ENCODE measurements around the gene UFL1.

DNA sequence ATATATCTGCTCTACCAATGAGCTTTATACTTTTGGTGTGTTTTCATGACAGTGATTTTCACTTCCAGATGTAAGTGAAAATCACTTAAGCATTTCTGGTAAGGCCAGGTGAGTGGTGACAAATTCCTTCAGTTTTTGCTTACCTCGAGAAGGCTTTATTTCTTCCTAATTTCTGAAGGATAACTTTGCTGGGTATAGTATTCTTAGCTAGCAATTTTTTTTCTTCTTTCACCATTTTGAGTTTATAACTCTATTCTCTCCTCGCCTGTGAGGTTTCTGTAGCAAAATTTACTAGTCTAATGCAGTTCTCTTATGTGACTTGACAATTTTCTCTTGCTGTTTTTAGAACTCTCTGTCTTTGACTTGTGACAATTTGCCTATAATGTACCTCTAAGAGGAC lies 48.4 kb downstream of the UFL1 start:
- no peak for TF ChIP-seq EZH2 (IDR thresholded peaks at IDR 0.05; ENCODE audit: insufficient read depth, poor library complexity, severe bottlenecking)
- TF ChIP-seq EZH2phosphoT487 (IDR thresholded peaks at IDR 0.05; ENCODE audit: insufficient read depth, low read depth), result no peak

Measured in GM23248 (cell line).